B cell (primary cell): ENCODE results near the gene NME5.

Source experiments
- EZH2 ChIP-seq: IDR thresholded peaks from 2 replicates; pipeline ENCODE4 v1.6.1; 2012; ENCODE audit warnings: borderline replicate concordance, low read depth, mild to moderate bottlenecking, moderate library complexity, low read length; ENCODE audit not compliant: insufficient read depth, poor library complexity, severe bottlenecking
- TF ChIP-seq, protein P1 (sequence below): fragments of 200-600 bp; IDR thresholded peaks from one replicate; pipeline ENCODE4 v1.8.0; 2022; ENCODE audit warnings: antibody characterized with exemption, mild to moderate bottlenecking

DNA sequence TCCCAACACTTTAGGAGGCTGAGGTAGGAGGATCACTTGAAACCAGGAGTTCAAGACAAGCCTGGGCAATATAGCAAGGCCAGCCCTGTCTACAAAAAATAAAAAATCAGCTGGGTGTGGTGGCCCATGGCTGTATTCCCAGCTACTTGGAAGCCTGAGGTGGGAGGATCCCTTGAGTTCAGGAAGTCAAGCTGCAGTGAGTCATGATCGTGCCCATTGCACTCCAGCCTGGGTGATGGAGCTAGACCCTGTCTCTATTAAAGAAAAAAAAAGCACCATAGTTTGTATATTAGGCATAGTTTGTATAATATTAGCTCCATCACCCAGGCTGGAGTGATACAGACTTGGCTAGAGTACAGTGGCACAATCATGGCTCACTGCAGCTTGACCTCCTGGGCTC, 9.6 kb upstream of the NME5 start:
- TF ChIP-seq, protein P1, sequence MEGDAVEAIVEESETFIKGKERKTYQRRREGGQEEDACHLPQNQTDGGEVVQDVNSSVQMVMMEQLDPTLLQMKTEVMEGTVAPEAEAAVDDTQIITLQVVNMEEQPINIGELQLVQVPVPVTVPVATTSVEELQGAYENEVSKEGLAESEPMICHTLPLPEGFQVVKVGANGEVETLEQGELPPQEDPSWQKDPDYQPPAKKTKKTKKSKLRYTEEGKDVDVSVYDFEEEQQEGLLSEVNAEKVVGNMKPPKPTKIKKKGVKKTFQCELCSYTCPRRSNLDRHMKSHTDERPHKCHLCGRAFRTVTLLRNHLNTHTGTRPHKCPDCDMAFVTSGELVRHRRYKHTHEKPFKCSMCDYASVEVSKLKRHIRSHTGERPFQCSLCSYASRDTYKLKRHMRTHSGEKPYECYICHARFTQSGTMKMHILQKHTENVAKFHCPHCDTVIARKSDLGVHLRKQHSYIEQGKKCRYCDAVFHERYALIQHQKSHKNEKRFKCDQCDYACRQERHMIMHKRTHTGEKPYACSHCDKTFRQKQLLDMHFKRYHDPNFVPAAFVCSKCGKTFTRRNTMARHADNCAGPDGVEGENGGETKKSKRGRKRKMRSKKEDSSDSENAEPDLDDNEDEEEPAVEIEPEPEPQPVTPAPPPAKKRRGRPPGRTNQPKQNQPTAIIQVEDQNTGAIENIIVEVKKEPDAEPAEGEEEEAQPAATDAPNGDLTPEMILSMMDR: no peak
- TF ChIP-seq EZH2: no peak
